BLaER1 (cell line): ENCODE results near the gene MGAT5.

Experiments used
- H3K27ac ChIP-seq: shearing (Covaris generic); formaldehyde crosslinking; 2 replicates; pipeline ENCODE4 v1.8.1; 2022
- H3K27me3 ChIP-seq: shearing (Covaris generic); formaldehyde crosslinking; 2 replicates; pipeline ENCODE4 v1.8.1; 2022
- H3K36me3 ChIP-seq: shearing (Covaris generic); formaldehyde crosslinking; 2 replicates; pipeline ENCODE4 v1.8.1; 2022
- H3K4me1 ChIP-seq: shearing (Covaris generic); formaldehyde crosslinking; 2 replicates; pipeline ENCODE4 v1.8.1; 2022
- H3K4me2 ChIP-seq: shearing (Covaris generic); formaldehyde crosslinking; 2 replicates; pipeline ENCODE4 v1.8.1; 2022
- H3K4me3 ChIP-seq: shearing (Covaris generic); formaldehyde crosslinking; 2 replicates; pipeline ENCODE4 v1.8.1; 2022
- H3K9ac ChIP-seq: shearing (Covaris generic); formaldehyde crosslinking; 2 replicates; pipeline ENCODE4 v1.8.1; 2022
- H3K9me3 ChIP-seq: shearing (Covaris generic); formaldehyde crosslinking; 2 replicates; pipeline ENCODE4 v1.8.1; 2022
- H4K20me1 ChIP-seq: shearing (Covaris generic); formaldehyde crosslinking; 2 replicates; pipeline ENCODE4 v1.8.1; 2022
- Cebpa-rat ChIP-seq: shearing (Covaris generic); IDR thresholded peaks from 2 replicates; pipeline ENCODE4 v1.8.1; 2022

The MGAT5 gene

GRCh38 chr2:134435936-134436335 lies 182.1 kb downstream of the MGAT5 start:
- no peak overlapping the region for H3K9ac ChIP-seq
- peaks cover 10% of the 10 kb centered on the region; the same call in 1 of the 2 replicates for H4K20me1 ChIP-seq
- TF ChIP-seq Cebpa-rat: no peak
- no peak overlapping the region for H3K27ac ChIP-seq
- no peak overlapping the region for H3K4me3 ChIP-seq
- H3K27me3 ChIP-seq: no peaks in the 10 kb centered on the region
- no peak overlapping the region for H3K4me2 ChIP-seq
- peaks cover 99% of the 10 kb centered on the region for H3K36me3 ChIP-seq
- H3K9me3 ChIP-seq: no peaks in the 10 kb centered on the region
- no peaks in the 10 kb centered on the region for H3K4me1 ChIP-seq

- TF ChIP-seq Cebpa-rat: no peak
- Histone ChIP-seq H3K9ac (no peak overlapping the region), H3K27ac (no peak overlapping the region), H3K9me3 (no peaks in the 10 kb centered on the region), H3K4me2 (no peak overlapping the region), H3K27me3 (no peaks in the 10 kb centered on the region), H3K4me1 (no peaks in the 10 kb centered on the region), H3K4me3 (no peak overlapping the region), H4K20me1 (peaks cover 16% of the 10 kb centered on the region), H3K36me3 (peaks cover 99% of the 10 kb centered on the region)
These were observed 182.8 kb downstream of the MGAT5 start for GRCh38 chr2:134436706-134437105.

GRCh38 chr2:134438371-134438770 lies 184.5 kb downstream of the MGAT5 start:
- no peak for TF ChIP-seq Cebpa-rat
- H3K4me1 ChIP-seq: no peaks in the 10 kb centered on the region
- no peaks in the 10 kb centered on the region for H3K27me3 ChIP-seq

GRCh38 chr2:134440336-134440909 lies 186.6 kb downstream of the MGAT5 start:
- no peaks in the 10 kb centered on the region for H3K9me3 ChIP-seq
- H3K4me1 ChIP-seq: no peaks in the 10 kb centered on the region
- no peak overlapping the region for H3K4me3 ChIP-seq
- no peaks in the 10 kb centered on the region for H3K27me3 ChIP-seq
- TF ChIP-seq Cebpa-rat: no peak
- H3K4me2 ChIP-seq: no peak overlapping the region
- no peak overlapping the region for H3K9ac ChIP-seq
- no peak overlapping the region for H3K27ac ChIP-seq
- H3K36me3 ChIP-seq: peaks cover 99% of the 10 kb centered on the region
- peaks cover 46% of the 10 kb centered on the region for H4K20me1 ChIP-seq

More at GRCh38 chr2:134438371-134438770, 184.5 kb downstream of the MGAT5 start:
- Histone ChIP-seq H3K36me3 (peaks cover 99% of the 10 kb centered on the region), H3K27ac (no peak overlapping the region), H4K20me1 (peaks cover 26% of the 10 kb centered on the region), H3K4me2 (no peak overlapping the region), H3K9me3 (no peaks in the 10 kb centered on the region), H3K9ac (no peak overlapping the region), H3K4me3 (no peak overlapping the region)

GRCh38 chr2:134441153-134441863 lies 187.4 kb downstream of the MGAT5 start:
- H3K9ac ChIP-seq: no peak overlapping the region
- no peak overlapping the region for H3K4me3 ChIP-seq
- no peaks in the 10 kb centered on the region for H3K4me1 ChIP-seq
- H3K36me3 ChIP-seq: peaks cover 99% of the 10 kb centered on the region
- peaks cover 54% of the 10 kb centered on the region for H4K20me1 ChIP-seq
- TF ChIP-seq Cebpa-rat: no peak
- no peaks in the 10 kb centered on the region for H3K27me3 ChIP-seq
- H3K27ac ChIP-seq: no peak overlapping the region
- no peak overlapping the region for H3K4me2 ChIP-seq
- no peaks in the 10 kb centered on the region for H3K9me3 ChIP-seq

GRCh38 chr2:134443814-134444480 lies 190.1 kb downstream of the MGAT5 start:
- Histone ChIP-seq H3K27ac (no peak overlapping the region), H3K4me1 (no peaks in the 10 kb centered on the region), H3K4me2 (no peak overlapping the region), H4K20me1 (peaks cover 71% of the 10 kb centered on the region), H3K27me3 (no peaks in the 10 kb centered on the region), H3K9ac (no peak overlapping the region), H3K4me3 (no peak overlapping the region), H3K9me3 (no peaks in the 10 kb centered on the region), H3K36me3 (peaks cover 100% of the 10 kb centered on the region)
- TF ChIP-seq Cebpa-rat: no peak

- TF ChIP-seq Cebpa-rat: no peak
- H3K27me3 ChIP-seq: no peaks in the 10 kb centered on the region
- peaks cover 74% of the 10 kb centered on the region for H4K20me1 ChIP-seq
- H3K4me2 ChIP-seq: no peak overlapping the region
- H3K9me3 ChIP-seq: no peaks in the 10 kb centered on the region
- H3K36me3 ChIP-seq: peaks cover 99% of the 10 kb centered on the region
- H3K4me1 ChIP-seq: no peaks in the 10 kb centered on the region
- H3K4me3 ChIP-seq: no peak overlapping the region
- no peak overlapping the region for H3K9ac ChIP-seq
- H3K27ac ChIP-seq: no peak overlapping the region
These were observed 191.2 kb downstream of the MGAT5 start for GRCh38 chr2:134445116-134445515.

DNA sequence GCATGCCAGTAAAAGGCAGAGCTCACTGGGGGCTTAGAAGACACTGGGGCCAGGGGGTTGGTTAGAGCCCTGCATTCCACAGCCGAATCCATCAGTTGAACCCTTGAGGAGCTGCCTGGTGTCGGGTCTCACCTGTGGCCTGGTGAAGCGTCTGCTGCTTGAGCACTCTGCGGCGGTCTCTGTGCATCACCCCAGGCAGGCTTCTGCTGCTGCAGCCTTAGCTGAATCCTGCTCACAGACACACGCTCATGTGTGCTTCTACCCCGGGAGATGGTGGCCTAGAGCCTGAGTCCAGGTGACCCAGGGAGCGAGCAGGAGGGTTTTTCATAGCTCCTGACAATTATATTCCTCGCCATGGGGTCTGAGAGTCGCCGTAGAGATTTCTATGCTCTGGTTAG lies 192.1 kb downstream of the MGAT5 start:
- H3K27ac ChIP-seq: no peak overlapping the region
- no peaks in the 10 kb centered on the region for H3K9me3 ChIP-seq
- peaks cover 77% of the 10 kb centered on the region for H4K20me1 ChIP-seq
- TF ChIP-seq Cebpa-rat: no peak
- no peaks in the 10 kb centered on the region for H3K27me3 ChIP-seq
- no peaks in the 10 kb centered on the region for H3K4me1 ChIP-seq
- H3K9ac ChIP-seq: no peak overlapping the region
- no peak overlapping the region for H3K4me2 ChIP-seq
- H3K4me3 ChIP-seq: no peak overlapping the region
- peaks cover 98% of the 10 kb centered on the region for H3K36me3 ChIP-seq

GRCh38 chr2:134446383-134447017 lies 192.6 kb downstream of the MGAT5 start:
- TF ChIP-seq Cebpa-rat: no peak
- H3K27ac ChIP-seq: no peak overlapping the region
- no peak overlapping the region for H3K9ac ChIP-seq
- no peaks in the 10 kb centered on the region for H3K27me3 ChIP-seq
- H3K4me2 ChIP-seq: no peak overlapping the region
- no peaks in the 10 kb centered on the region for H3K9me3 ChIP-seq
- peaks cover 98% of the 10 kb centered on the region for H3K36me3 ChIP-seq
- H3K4me3 ChIP-seq: no peak overlapping the region
- no peaks in the 10 kb centered on the region for H3K4me1 ChIP-seq
- H4K20me1 ChIP-seq: peaks cover 77% of the 10 kb centered on the region

DNA sequence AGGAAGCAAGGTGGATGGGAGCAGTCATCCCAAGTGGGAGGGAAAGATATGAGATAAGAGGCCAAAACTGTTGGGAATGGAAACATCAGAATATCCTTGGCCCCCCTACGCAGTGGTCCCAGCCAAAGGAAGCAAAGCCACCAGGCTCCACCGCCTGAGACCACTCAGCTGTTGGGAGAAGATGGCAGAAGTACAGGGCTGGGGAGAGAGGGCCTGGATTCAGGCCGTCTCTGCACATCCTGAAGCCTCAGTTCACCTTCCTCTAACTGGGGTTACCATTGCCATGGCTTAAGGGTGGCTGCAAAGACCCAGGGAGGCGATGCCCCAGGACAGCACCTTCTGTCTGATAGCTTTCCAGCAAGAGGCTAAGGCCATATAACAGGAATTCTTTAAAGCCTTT lies 193.8 kb downstream of the MGAT5 start:
- peaks cover 98% of the 10 kb centered on the region for H3K36me3 ChIP-seq
- H4K20me1 ChIP-seq: peaks cover 75% of the 10 kb centered on the region
- H3K27me3 ChIP-seq: no peaks in the 10 kb centered on the region
- no peak overlapping the region for H3K9ac ChIP-seq
- no peak overlapping the region for H3K4me3 ChIP-seq
- no peak overlapping the region for H3K27ac ChIP-seq
- no peak overlapping the region for H3K4me2 ChIP-seq
- H3K9me3 ChIP-seq: no peaks in the 10 kb centered on the region
- TF ChIP-seq Cebpa-rat: no peak
- peaks cover 8% of the 10 kb centered on the region for H3K4me1 ChIP-seq
